Liver (tissue), 9 donors: Measurements from ENCODE around the gene TAS2R38. TPM values are rescaled to one million over a fixed set of nuclear protein-coding genes. Genes with fewer than 3 reads are reported as not detected.

Experiments
- DNase-seq: peaks from one replicate; pipeline ENCODE4 v3.0.0-alpha.2; 2017; ENCODE audit warnings: low spot score
- H3K27ac ChIP-seq, 2 donors: one replicate each; pipeline ENCODE4 v1.7.0; 2013; ENCODE audit warnings: inconsistent platforms in 2 of 2, low read length in 2 of 2, control low read depth in 1 of 2, low read depth in 1 of 2, mild to moderate bottlenecking in 1 of 2
- H3K27me3 ChIP-seq, 4 donors: one replicate each; pipeline versions ENCODE4 v1.6.1 to v1.7.0; 2013; ENCODE audit warnings: low read length in 3 of 4, inconsistent platforms in 1 of 4, mild to moderate bottlenecking in 1 of 4, moderate library complexity in 1 of 4; ENCODE audit not compliant: control insufficient read depth in 4 of 4, insufficient read depth in 4 of 4
- H3K36me3 ChIP-seq, 4 donors: one replicate each; pipeline versions ENCODE4 v1.6.1 to v1.7.0; 2013; ENCODE audit warnings: low read length in 3 of 4, mild to moderate bottlenecking in 3 of 4, low read depth in 1 of 4, moderate library complexity in 1 of 4; ENCODE audit not compliant: control insufficient read depth in 4 of 4, insufficient read depth in 3 of 4
- H3K4me1 ChIP-seq, 4 donors: one replicate each; pipeline versions ENCODE4 v1.6.1 to v1.7.0; 2013; ENCODE audit warnings: low read length in 3 of 4, mild to moderate bottlenecking in 3 of 4, moderate library complexity in 1 of 4; ENCODE audit not compliant: control insufficient read depth in 4 of 4, insufficient read depth in 4 of 4
- H3K4me3 ChIP-seq, 3 donors: one replicate each; pipeline versions ENCODE4 v1.6.1 to v1.7.0; 2013; ENCODE audit warnings: low read length in 3 of 3, control low read depth in 1 of 3, low read depth in 1 of 3, mild to moderate bottlenecking in 1 of 3
- H3K9ac ChIP-seq, 2 donors: one replicate each; pipeline ENCODE4 v1.7.0; 2013; ENCODE audit warnings: low read length in 2 of 2, mild to moderate bottlenecking in 2 of 2, moderate library complexity in 2 of 2, control low read depth in 1 of 2, low read depth in 1 of 2
- H3K9me3 ChIP-seq, 4 donors: one replicate each; pipeline versions ENCODE4 v1.6.1 to v1.7.0; 2013; ENCODE audit warnings: low read length in 3 of 4; ENCODE audit not compliant: control insufficient read depth in 4 of 4
- EGR1 ChIP-seq, 2 donors: IDR thresholded peaks; 2 replicates each; pipeline ENCODE4 v1.6.1; 2016 to 2018; ENCODE audit warnings: antibody characterized with exemption in 2 of 2, low read depth in 2 of 2
- FOXA1 ChIP-seq: IDR thresholded peaks from 2 replicates; pipeline ENCODE4 v1.6.1; 2016; ENCODE audit warnings: antibody characterized with exemption
- FOXA2 ChIP-seq: IDR thresholded peaks from 2 replicates; pipeline ENCODE4 v1.6.1; 2016; ENCODE audit warnings: antibody characterized with exemption
- HNF4A ChIP-seq, 2 donors: conservative IDR thresholded peaks; 2 replicates each; pipeline ENCODE4 v1.6.1; 2016; ENCODE audit warnings: antibody characterized with exemption in 2 of 2, mild to moderate bottlenecking in 2 of 2
- HNF4G ChIP-seq: IDR thresholded peaks from 2 replicates; pipeline ENCODE4 v1.6.1; 2016; ENCODE audit warnings: antibody characterized with exemption
- JUND ChIP-seq, 2 donors: IDR thresholded peaks; 2 replicates each; pipeline ENCODE4 v1.6.1; 2016; ENCODE audit warnings: antibody characterized with exemption in 2 of 2
- NR2F2 ChIP-seq: IDR thresholded peaks from 2 replicates; pipeline ENCODE4 v1.6.1; 2016; ENCODE audit warnings: antibody characterized with exemption
- RAD21 ChIP-seq, 2 donors: IDR thresholded peaks; 2 replicates each; pipeline ENCODE4 v1.6.1; 2016; ENCODE audit warnings: antibody characterized with exemption in 2 of 2, mild to moderate bottlenecking in 2 of 2
- RXRA ChIP-seq, 2 donors: IDR thresholded peaks; 2 replicates each; pipeline ENCODE4 v1.6.1; 2017 to 2018; ENCODE audit warnings: antibody characterized with exemption in 2 of 2, mild to moderate bottlenecking in 1 of 2
- SP1 ChIP-seq: IDR thresholded peaks from 2 replicates; pipeline ENCODE4 v1.6.1; 2018; ENCODE audit warnings: antibody characterized with exemption, mild to moderate bottlenecking
- YY1 ChIP-seq: IDR thresholded peaks from 2 replicates; pipeline ENCODE4 v1.6.1; 2016; ENCODE audit warnings: antibody characterized with exemption, mild to moderate bottlenecking
- WGBS: extraction: QIAGEN DNeasy Blood & Tissue Kit; methylation state at CpG from one replicate; pipeline ENCODE4 v1.1.7; 2013; 5-methylcytosine and 5-hydroxymethylcytosine counted together
- polyA plus RNA-seq, 2 donors: library from polyadenylated mRNA; stranded (reverse) in 1 of 2; unstranded in 1 of 2; fragments of 200-250 nt in 1 of 2; fragments of >200 nt in 1 of 2; fragmentation: Nextera tagmentation in 1 of 2; extraction: Ambion mirVana in 1 of 2; gene quantifications; one replicate each; pipeline versions ENCODE4 v1.2.1 to v1.2.3, GENCODE V29; 2013 to 2015
- total RNA-seq, 2 donors: library from RNA; depleted of rRNA; stranded (reverse); fragments of >200 nt; gene quantifications; one replicate each; pipeline ENCODE4 v1.2.3, GENCODE V29; 2014
- TF ChIP-seq, protein P1 (sequence below): IDR thresholded peaks from 2 replicates; pipeline ENCODE4 v1.6.1; 2016; ENCODE audit warnings: antibody characterized with exemption
- TF ChIP-seq, protein P2 (sequence below): fragments of 150-350 bp; IDR thresholded peaks from 2 replicates; pipeline ENCODE4 v1.5.1; 2017; ENCODE audit warnings: improper control_type of control experiment, low read depth, low read length; ENCODE audit not compliant: missing input control
- TF ChIP-seq, protein P3 (sequence below): IDR thresholded peaks from 2 replicates; pipeline ENCODE4 v1.6.1; 2016; ENCODE audit warnings: antibody characterized with exemption, mild to moderate bottlenecking
- TF ChIP-seq, protein P4 (sequence below): IDR thresholded peaks from 2 replicates; pipeline ENCODE4 v1.6.1; 2016; ENCODE audit warnings: antibody characterized with exemption
- TF ChIP-seq, protein P5 (sequence below): IDR thresholded peaks from 2 replicates; pipeline ENCODE4 v1.6.1; 2016; ENCODE audit warnings: antibody characterized with exemption
- donor health status: healthy.
- donor health status: healthy.
- donor health status: healthy.
- donor health status: healthy.
- donor health status: healthy.

Gene TAS2R38
- total and polyA plus RNA-seq, 4 donors: not detected

GRCh38 chr7:141991140-141991539, 17.6 kb upstream of the TAS2R38 start:
- peak overlapping the region in 1 of 2 donors; percentile 43 for H3K27ac ChIP-seq
- no peak for TF ChIP-seq HNF4A (conservative IDR thresholded peaks at IDR 0.05)
- no peak for TF ChIP-seq HNF4G
- no peak for TF ChIP-seq YY1
- TF ChIP-seq, protein P1, sequence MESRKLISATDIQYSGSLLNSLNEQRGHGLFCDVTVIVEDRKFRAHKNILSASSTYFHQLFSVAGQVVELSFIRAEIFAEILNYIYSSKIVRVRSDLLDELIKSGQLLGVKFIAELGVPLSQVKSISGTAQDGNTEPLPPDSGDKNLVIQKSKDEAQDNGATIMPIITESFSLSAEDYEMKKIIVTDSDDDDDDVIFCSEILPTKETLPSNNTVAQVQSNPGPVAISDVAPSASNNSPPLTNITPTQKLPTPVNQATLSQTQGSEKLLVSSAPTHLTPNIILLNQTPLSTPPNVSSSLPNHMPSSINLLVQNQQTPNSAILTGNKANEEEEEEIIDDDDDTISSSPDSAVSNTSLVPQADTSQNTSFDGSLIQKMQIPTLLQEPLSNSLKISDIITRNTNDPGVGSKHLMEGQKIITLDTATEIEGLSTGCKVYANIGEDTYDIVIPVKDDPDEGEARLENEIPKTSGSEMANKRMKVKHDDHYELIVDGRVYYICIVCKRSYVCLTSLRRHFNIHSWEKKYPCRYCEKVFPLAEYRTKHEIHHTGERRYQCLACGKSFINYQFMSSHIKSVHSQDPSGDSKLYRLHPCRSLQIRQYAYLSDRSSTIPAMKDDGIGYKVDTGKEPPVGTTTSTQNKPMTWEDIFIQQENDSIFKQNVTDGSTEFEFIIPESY: no peak
- TF ChIP-seq, protein P2, sequence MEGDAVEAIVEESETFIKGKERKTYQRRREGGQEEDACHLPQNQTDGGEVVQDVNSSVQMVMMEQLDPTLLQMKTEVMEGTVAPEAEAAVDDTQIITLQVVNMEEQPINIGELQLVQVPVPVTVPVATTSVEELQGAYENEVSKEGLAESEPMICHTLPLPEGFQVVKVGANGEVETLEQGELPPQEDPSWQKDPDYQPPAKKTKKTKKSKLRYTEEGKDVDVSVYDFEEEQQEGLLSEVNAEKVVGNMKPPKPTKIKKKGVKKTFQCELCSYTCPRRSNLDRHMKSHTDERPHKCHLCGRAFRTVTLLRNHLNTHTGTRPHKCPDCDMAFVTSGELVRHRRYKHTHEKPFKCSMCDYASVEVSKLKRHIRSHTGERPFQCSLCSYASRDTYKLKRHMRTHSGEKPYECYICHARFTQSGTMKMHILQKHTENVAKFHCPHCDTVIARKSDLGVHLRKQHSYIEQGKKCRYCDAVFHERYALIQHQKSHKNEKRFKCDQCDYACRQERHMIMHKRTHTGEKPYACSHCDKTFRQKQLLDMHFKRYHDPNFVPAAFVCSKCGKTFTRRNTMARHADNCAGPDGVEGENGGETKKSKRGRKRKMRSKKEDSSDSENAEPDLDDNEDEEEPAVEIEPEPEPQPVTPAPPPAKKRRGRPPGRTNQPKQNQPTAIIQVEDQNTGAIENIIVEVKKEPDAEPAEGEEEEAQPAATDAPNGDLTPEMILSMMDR: no peak
- TF ChIP-seq, protein P3, sequence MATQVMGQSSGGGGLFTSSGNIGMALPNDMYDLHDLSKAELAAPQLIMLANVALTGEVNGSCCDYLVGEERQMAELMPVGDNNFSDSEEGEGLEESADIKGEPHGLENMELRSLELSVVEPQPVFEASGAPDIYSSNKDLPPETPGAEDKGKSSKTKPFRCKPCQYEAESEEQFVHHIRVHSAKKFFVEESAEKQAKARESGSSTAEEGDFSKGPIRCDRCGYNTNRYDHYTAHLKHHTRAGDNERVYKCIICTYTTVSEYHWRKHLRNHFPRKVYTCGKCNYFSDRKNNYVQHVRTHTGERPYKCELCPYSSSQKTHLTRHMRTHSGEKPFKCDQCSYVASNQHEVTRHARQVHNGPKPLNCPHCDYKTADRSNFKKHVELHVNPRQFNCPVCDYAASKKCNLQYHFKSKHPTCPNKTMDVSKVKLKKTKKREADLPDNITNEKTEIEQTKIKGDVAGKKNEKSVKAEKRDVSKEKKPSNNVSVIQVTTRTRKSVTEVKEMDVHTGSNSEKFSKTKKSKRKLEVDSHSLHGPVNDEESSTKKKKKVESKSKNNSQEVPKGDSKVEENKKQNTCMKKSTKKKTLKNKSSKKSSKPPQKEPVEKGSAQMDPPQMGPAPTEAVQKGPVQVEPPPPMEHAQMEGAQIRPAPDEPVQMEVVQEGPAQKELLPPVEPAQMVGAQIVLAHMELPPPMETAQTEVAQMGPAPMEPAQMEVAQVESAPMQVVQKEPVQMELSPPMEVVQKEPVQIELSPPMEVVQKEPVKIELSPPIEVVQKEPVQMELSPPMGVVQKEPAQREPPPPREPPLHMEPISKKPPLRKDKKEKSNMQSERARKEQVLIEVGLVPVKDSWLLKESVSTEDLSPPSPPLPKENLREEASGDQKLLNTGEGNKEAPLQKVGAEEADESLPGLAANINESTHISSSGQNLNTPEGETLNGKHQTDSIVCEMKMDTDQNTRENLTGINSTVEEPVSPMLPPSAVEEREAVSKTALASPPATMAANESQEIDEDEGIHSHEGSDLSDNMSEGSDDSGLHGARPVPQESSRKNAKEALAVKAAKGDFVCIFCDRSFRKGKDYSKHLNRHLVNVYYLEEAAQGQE: no peak
- no peak for TF ChIP-seq EGR1 (IDR thresholded peaks at IDR 0.05; ENCODE audit: low read depth in 2 of 2)
- TF ChIP-seq FOXA2: no peak
- TF ChIP-seq FOXA1: no peak
- TF ChIP-seq, protein P4, sequence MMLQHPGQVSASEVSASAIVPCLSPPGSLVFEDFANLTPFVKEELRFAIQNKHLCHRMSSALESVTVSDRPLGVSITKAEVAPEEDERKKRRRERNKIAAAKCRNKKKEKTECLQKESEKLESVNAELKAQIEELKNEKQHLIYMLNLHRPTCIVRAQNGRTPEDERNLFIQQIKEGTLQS: no peak
- no peak for TF ChIP-seq SP1
- no peak for TF ChIP-seq RAD21 (IDR thresholded peaks at IDR 0.05)
- H3K27me3 ChIP-seq: peaks cover 0 to under 1% (median 0%) of the 10 kb centered on the region in 4 donors
- WGBS: 83% methylated on average over 6 of the region's 6 CpGs
- no peak overlapping the region for H3K4me3 ChIP-seq
- DNase-seq: no peak
- no peaks in the 10 kb centered on the region for H3K4me1 ChIP-seq
- no peak overlapping the region for H3K9ac ChIP-seq
- H3K9me3 ChIP-seq: no peaks in the 10 kb centered on the region
- H3K36me3 ChIP-seq: no peaks in the 10 kb centered on the region

GRCh38 chr7:141990011-141990725, 16.6 kb upstream of the TAS2R38 start:
- Histone ChIP-seq H3K27me3 (peaks cover 0 to 2% (median 0%) of the 10 kb centered on the region in 4 donors), H3K4me3 (no peak overlapping the region), H3K9me3 (no peaks in the 10 kb centered on the region), H3K9ac (no peak overlapping the region), H3K4me1 (no peaks in the 10 kb centered on the region), H3K36me3 (no peaks in the 10 kb centered on the region), H3K27ac (no peak overlapping the region)
- no peak for DNase-seq
- WGBS: 66% methylated on average over 2 of the region's 2 CpGs
- TF ChIP-seq RAD21 (IDR thresholded peaks at IDR 0.05) (no peak), FOXA2 (no peak), RXRA (IDR thresholded peaks at IDR 0.05) (no peak), SP1 (no peak), NR2F2 (no peak), HNF4G (no peak), FOXA1 (no peak), JUND (IDR thresholded peaks at IDR 0.05) (no peak), YY1 (no peak)
- TF ChIP-seq, protein P5, sequence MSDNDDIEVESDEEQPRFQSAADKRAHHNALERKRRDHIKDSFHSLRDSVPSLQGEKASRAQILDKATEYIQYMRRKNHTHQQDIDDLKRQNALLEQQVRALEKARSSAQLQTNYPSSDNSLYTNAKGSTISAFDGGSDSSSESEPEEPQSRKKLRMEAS: no peak
- TF ChIP-seq, protein P4: no peak
- TF ChIP-seq, protein P1: no peak
- TF ChIP-seq, protein P2: no peak
